ENCODE data around the gene C2CD4B.

C2CD4B gene

DNA sequence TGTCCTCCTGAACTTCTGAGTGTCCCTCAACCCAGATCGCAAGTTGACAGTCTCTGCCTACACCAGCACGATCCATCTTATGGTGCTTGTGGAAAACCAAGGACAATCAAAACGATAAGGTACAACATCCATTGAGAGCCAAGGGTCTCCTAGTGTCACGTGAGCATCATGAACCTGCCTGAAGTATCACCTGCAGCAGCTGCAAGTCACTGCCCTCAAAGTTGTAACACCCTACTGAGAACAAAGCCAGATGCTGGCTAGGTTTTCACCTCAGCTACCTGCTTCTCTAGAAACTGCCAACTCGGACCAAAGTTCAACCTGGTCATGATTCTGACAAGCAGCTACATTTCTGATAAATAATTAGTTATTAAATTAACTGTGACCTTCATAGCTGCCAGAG lies 17.5 kb downstream of the C2CD4B start:
- DNase-seq (ENCODE audit: low read depth in 2 of 2): no peak

DNA sequence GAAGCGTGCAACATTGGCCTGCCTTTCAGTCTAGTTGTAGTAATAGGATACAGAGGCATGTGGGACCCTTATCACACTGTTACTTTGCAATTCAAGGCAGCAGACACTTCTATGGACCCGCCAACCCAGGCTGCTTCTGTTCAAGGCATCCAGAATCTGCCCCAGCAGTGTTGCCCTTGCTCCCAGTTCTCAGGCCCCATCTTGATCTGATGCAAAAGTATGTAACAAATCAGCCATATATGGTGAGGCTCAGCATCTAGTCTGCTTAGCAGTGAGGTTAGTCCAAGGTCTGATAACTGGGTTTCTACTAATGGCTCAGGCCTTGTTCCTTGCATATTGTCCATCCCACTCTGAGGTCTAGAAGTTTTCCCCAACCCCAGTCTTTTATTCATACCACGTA lies 17.9 kb downstream of the C2CD4B start:
- DNase-seq (ENCODE audit: low read depth in 2 of 2): no peak

DNA sequence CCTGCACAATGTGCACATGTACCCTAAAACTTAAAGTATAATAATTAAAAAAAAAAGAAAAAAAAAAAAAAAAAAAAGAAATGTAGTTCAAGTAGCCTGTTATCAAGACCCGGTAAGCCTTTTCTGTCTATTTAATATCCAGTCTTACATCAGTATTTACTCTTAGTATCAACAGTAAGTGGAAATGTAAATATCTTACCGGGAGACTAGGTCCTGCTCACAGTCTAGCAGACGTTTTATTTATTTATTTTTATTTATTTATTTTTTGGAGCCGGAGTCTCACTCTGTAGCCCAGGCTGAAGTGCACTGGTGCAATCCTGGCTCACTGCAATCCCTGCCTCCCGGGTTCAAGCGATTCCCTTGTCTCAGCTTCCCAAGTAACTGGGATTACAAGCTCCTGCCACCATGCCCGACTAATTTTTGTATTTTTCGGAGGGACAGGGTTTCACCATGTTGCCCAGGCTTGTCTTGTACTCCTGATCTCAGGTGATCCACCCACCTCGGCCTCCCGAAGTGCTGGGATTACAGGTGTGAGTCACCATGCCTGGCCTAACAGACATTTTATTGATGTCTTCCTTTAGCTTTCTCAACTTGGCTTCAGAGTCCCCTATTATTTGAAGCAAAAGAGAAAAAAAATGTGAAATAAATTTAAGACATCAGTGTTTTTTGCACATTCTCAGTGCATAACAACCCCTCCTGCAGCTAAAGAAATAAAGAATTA lies 19.9 kb downstream of the C2CD4B start:
- no peak for DNase-seq (ENCODE audit: low read depth in 2 of 2)

DNA sequence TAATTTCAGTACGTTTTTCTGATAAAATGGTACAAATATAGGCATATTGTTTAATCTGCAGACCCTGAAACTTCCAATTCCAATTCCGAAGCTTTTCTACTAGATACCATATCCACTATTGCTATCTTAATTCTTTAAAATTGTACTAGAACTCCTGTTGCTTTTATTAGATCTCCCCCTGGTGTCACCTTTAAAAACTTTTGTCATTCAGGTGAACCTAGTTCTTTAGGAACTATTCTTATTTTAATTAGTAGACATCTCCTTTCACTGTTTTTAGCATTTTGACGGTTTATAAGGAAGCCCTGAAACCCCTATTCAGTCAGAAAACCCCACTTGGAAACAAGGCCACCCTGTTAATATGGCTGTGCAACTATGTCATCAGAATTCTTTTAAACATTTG lies 22.3 kb downstream of the C2CD4B start:
- DNase-seq (ENCODE audit: low read depth in 2 of 2): no peak

DNA sequence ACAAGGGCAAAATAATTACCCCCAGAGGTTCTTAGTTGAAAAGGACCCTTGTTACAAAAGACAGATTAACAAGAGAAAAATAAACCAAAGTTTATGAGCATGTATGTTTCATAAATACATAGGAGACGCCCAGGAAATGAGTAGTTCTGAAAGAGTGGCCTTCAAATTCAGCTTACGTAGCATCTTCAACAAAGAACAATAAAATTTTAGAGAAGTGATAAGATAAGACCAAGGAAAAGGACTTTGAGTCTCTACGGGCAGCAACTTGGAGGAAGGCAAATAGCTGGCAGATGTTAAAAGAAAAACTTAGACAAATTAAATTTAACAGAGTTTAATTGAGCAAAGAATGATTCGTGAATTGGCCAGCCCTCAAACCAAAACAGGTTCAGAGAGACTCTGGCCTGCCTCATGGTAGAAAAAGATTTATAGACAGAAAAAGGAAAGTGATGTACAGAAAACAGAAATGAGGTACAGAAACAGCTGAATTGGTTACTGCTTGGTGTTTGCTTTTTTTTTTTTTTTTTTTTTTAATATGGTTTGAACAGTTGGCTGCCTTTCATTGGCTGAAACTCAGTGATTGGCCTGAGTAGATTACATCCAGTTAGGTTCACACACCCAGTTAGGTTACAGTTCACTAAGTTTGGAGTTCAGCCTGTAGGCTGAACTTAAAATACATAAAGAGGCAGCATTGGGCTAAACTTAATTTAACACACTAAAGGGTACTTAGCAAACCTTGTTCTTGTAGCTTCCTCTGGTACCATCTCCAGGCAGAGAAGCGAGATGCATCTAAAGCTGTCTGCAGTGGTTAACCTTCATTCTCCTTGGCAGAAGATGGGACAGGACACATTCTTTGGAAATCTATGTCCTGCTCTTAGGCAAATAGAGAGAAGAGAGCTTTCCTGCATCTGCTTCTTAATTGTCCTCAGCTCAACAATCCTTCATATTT lies 23.2 kb downstream of the C2CD4B start:
- DNase-seq (ENCODE audit: low read depth in 2 of 2): no peak

DNA sequence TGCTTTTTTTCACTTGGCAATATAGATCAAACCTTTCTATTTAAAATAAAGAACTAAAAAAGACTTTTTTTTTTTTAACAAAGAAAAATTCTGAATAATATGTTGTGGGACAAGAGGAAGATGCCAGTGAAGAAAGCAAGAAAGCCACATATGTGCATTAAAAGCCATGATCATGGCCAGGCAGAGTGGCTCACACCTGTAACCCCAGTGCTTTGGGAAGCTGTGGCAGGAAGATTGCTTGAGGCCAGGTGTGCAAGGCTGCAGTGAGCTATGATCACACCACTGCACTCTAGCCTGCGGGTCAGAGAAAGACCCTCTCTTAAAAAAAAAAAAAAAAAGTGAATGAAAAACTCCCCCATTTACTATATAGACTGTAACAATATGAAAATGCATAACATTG lies 23.9 kb downstream of the C2CD4B start:
- no peak for DNase-seq (ENCODE audit: low read depth in 2 of 2)

DNA sequence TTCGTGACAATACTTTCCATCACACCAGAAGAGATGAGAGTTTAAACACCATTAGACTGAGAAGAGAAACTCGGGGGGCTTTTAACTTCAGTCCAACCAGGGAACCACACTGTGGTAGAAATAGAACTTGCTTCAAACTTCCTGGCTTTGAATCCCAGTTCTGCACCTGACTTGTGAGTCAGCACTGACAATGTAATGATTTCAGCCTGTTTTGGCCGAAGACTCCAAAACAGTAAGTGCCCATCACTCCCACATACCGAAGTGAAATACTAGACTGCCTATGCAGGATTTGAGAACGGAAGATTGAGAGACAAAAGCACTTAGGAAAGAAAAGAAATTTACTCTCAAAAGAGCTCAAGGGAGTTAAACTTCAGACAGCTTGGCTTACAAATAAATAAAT lies 27.0 kb downstream of the C2CD4B start:
- no peak for DNase-seq (ENCODE audit: low read depth in 2 of 2)

DNA sequence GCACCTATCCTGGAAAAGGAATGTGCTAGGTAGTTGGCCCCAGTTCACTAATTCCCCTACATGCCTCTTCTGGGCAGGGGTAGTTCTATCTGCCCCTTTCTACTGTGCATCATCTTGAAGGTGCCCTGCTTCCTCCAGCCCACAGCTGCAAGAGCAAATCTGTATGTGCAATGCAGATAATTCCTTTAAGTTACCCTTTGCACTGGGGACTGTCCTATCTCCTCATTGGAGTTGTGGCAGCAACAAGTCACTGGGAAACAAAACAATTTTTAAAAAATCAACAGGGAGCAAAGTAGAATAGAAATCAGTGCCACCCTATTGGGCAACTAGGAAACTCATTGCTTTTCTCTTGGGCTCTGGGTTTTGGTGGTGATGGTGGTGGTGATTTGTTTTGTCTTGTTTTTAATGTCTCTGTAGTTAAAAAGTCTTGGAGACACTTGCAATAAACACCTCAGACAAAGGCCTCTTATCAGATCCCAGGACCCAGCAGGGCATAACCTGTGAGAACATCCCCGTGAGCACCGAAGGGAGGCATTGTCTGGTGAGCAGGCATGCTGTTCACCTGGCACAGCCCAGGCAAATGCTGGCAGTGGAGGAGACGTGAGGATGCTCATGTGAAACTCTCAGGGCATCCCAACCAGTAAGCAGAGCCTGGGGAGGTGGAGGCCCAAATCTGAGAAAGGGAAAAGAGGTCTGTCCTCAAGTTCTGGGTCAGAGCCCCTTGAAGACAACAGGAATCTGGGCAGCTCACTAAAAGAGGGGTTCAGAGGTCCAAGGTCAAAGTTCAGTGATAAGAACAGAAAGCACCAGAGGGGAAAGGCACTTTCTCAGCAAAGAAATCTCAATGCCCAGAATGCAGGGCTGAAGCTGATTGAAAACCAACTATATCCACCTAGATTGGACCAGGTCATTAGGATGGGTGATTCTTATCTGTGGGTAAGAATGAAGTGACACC lies 27.9 kb downstream of the C2CD4B start:
- DNase-seq (ENCODE audit: low read depth in 2 of 2): no peak

DNA sequence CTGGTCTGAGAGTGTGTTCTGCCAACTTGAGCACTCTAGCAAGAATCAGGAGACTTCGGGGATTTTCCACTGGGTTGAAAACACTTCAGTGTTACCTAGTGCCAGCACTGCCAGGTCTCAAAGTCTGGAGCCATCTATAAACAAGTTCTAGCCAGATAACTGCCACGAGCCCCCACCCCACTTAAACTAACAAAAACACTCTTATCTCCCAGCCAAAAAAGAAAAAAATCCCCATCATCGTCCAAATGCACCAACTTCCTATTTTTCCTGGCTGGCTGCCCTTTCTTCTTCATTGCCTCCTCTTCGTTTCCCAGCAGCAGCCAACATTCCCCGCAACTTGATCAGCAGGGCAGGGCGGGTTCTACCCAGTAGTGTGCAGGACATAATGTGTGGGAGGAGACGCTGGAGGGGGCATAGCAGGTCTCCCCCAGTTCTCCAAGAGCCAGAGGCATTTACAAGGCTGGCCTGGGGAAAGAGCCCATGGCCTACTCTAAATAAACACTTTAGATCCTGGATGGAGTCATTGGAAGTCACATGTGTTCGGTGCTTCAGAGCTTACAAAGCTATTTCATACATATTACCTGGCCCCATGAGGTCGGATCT lies 29.5 kb downstream of the C2CD4B start:
- no peak for DNase-seq (ENCODE audit: low read depth in 2 of 2)

DNA sequence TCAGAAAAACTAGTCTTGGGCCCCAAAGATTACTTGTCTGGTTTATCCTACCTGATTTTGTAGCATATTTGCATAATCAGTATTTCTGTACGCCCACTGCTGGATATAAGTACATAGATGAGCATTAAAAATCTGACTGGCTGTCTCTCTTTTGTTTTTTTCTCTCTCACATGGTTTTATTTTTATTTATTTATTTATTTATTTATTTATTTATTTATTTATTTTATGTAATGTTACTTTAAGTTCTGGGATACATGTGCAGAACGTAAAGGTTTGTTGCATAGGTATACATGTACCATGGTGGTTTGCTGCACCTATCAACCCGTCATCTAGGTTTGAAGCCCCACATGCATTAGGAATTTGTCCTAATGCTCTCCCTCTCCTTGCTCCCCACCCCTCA lies 31.9 kb downstream of the C2CD4B start:
- no peak for DNase-seq (ENCODE audit: low read depth in 2 of 2)

DNA sequence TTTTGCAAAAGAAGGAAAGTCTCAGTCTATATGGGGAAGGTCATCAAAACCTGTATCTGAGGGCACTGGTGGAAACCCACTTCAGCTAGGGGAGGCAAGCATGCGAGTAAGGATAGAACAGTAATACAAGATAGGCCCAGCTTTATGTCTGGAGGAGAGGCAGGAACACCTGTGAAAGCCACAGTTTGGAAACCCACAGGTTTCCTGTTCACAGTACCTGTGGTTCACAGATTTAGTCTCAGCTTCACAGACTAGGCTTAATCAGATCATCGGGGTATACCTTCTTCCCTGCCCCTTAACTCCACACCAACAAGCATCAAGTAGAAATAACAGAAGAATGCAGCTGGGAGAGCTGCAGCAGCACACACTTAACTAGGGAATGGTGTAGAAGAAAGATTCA lies 36.2 kb downstream of the C2CD4B start:
- DNase-seq (ENCODE audit: low read depth in 2 of 2): no peak

DNA sequence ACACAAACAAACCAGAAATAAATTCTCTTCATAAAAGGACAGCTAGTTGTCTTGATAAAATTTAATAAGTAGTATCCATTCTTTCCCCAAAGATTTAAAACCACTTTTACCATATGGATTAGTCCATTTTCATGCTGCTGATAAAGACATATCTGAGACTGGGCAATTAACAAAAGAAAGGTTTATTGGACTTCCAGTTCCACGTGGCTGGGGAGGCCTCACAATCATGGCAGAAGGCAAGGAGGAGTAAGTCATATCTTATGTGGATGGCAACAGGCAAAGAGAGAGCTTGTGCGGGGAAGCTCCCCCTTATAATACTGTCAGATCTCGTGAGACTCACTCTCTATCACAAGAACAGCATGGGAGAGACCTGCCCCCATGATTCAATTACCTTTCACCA lies 38.7 kb downstream of the C2CD4B start:
- DNase-seq (ENCODE audit: low read depth in 2 of 2): no peak

DNA sequence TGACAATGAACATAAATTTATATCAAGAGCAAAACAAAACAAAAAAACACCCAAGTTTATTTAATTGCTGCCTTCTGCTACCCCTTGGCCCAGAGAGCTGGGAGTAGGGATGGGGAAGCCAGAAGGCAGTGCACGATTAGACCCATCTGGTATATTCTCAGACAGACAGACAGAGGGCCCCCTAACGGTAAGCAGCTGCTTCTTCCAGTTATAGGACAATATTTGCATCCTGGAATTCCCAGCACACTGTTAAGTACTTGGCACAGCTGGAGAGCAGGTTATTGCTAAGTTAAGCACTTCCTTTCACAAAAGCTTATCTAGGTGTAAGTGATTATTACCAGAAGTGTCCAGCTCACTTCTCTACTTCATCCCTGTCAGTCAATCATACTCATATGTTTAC lies 39.3 kb downstream of the C2CD4B start:
- no peak for DNase-seq (ENCODE audit: low read depth in 2 of 2)

DNA sequence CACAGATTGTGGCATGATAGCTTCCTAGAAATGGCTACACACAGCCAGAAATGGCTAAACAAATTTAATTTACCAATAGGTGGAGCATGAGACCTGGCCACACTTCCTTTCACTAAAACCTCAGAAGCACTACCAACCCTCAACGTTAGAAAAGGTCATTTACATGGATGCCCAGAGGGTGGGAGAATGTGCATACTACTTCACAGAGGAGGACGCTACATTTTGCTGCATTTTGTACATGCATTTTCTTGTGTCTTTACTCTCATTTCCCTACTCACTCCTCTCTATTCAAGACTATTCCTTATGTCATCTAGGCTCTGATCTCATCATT lies 40.1 kb downstream of the C2CD4B start:
- DNase-seq (ENCODE audit: low read depth in 2 of 2): no peak

DNA sequence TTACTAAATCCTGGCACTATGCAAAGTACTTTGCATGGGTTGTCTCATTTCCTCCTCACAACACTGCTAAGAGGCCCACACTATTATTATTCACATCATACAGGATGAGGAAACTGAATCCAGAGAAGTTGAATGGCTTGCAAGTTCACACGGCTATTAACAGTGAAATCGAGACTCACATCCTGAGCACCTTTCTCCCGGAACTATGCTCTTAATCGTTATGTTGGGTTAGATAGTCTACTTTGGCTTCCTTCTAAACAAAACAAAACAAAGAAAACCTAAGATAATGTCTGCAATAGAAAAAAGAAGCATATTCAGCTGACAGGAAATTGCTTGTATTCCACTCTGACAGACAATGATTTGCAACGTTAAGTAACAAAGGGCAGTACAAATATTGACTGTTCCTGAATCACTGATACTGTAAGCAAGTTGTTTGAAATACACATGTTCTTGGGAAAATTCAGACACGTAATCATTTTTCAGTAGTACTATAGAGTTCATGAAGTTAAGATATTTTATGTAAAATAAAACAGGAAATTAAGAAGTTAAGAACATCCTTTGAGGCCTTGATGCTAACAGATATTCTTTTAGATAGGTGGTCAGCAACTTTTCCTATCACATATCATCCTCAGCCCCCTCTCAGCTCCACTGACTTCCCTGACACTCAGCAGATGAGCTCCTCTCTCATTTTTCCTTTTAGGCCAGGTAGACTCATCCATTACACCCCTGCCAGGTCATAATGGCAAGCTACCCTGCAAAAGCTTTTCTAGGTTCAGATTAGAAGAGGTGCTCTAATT lies 40.7 kb downstream of the C2CD4B start:
- no peak for DNase-seq (ENCODE audit: low read depth in 2 of 2)

DNA sequence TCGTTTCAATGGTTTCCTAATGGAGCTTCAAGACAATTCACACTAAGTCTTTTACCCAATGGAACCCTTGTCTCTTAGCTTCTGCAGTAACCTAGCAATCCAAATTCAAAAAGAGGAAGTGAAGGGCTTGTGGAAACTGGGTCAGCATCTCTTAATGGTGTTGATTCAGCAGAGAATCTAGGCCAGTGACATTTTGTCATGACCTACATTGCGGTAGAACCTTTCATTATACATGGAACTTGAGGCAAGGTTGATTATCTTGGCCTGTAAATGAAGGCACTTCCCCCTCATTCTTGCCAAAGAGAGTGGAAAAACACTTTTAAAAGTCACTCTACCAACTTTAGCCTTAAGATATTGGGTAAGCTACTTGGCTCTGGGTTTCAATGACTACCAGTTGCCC lies 42.8 kb downstream of the C2CD4B start:
- no peak for DNase-seq (ENCODE audit: low read depth in 2 of 2)

DNA sequence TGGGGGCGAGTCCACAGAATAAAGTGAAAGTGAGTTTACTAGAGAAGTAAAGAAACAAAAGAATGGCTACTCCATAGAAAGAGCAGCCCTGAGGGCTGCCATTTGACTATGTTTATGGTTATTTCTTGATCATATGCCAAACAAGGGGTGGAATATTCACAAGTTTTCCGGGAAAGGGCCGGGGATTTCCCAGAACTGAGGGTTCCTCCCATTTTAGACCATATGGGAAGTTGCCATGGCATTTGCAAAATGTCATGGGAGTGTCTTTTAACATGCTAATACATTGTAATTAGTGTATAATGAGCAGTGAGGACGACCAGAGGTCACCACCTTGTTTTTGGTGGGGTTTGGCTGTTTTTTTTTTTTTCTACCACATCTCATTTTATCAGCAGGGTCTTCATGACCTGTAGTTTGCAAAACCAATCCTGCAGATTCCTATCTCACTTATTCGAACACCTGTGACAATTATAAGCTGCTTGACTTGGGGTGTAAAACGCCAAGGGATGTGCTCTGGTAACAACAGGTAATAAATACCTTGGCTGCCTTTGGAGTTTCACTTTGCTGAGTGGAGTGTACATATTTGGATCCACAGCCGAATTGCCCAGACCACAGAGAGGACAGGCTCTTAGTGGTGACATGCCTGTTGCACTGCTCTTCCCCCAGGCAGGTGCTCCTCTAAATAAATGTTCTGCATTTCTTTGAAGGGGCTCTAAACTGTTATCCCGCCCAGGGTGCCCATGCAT lies 43.6 kb downstream of the C2CD4B start:
- no peak for DNase-seq (ENCODE audit: low read depth in 2 of 2)

DNA sequence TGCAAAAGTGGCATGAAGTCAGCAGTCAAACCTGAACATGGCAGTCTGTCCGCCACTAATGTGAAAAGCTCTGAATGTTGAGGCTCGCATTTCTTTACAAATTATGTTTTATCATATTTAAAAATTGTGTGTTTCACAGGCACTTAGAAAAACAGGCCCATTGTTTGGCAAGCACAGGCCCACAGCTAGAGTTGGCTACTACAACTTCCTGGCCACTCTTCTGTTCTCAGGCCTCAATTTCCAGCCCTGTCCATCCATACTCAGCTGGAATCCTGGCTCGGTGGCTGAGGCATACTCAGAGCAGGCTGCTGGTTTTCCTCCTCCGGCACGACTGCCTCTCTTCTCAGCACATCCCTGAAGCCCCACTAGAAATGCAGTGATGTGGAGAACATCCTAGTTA lies 44.3 kb downstream of the C2CD4B start:
- DNase-seq (ENCODE audit: low read depth in 2 of 2): no peak

DNA sequence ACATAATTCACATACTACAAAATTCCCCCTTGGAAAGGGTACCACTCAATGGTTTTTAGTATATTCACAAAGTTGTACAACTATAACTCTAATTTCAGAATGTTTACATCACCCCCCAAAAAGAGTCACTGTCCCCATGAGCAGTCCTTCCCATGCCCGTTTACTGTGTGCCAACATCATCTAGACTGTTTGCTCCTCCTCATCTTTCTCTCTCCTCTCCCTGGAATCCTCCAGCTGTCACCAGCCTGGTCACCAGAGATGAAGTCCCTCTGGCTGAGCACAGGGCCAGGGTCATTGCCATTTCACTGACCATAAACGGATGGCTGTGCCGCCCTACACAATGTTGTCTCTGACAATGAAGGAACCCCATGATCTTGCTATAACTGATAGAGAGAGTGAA lies 45.2 kb downstream of the C2CD4B start:
- no peak for DNase-seq (ENCODE audit: low read depth in 2 of 2)

DNA sequence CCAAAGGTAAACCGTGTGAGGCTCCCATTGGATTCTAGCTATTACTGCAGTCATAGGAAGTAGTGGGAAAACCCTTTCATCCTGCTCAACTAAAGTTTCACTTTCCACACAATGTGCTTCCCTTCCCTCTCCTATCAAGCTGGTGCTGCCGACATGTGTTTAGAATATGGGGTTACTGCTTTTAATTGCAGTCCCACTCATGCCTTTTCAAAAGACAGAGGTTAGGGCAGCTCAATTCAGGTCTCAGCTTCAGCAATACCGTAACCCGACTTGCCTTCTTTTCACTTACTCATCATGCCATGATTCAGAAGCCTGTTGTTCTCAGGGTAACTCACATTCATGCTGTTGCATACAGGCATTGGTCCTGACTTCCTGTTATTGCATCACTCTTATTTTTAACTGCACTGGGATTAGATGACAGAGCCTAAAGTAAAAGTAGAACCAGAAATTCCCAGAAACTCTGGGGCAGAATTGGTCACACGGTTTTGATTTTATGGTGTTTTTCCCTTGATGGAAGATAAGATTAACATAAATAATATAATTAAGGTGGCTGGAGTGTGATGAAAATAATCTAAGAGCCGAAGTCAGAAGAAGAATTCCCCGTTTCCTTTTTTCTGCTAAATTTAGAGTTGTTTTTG lies 45.7 kb downstream of the C2CD4B start:
- DNase-seq (ENCODE audit: low read depth in 2 of 2): no peak

All from stimulated activated CD8-positive, alpha-beta memory T cell treated with anti-CD3 and anti-CD28 coated beads, Interleukin-2, amount 100 ng/mL, for 48 hours (primary cell).